Liver (tissue), 3 donors: Measurements from ENCODE around the gene DACH1.

Source experiments
- CTCF ChIP-seq: fragments of 150-350 bp; IDR thresholded peaks from 2 replicates; pipeline ENCODE4 v1.5.1; 2017; ENCODE audit warnings: improper control_type of control experiment, low read depth, low read length; ENCODE audit not compliant: missing input control
- EGR1 ChIP-seq, 2 donors: IDR thresholded peaks; 2 replicates each; pipeline ENCODE4 v1.6.1; 2016 to 2018; ENCODE audit warnings: antibody characterized with exemption in 2 of 2, low read depth in 2 of 2
- MAX ChIP-seq: IDR thresholded peaks from 2 replicates; pipeline ENCODE4 v1.6.1; 2016; ENCODE audit warnings: antibody characterized with exemption
- TAF1 ChIP-seq: conservative IDR thresholded peaks from 2 replicates; pipeline ENCODE4 v1.6.1; 2016; ENCODE audit warnings: antibody characterized with exemption, mild to moderate bottlenecking
- ZBTB33 ChIP-seq: IDR thresholded peaks from 2 replicates; pipeline ENCODE4 v1.6.1; 2016; ENCODE audit warnings: antibody characterized with exemption
- TF ChIP-seq, protein P1 (sequence below): IDR thresholded peaks from 2 replicates; pipeline ENCODE4 v1.6.1; 2016; ENCODE audit warnings: antibody characterized with exemption, mild to moderate bottlenecking
- TF ChIP-seq, protein P2 (sequence below): IDR thresholded peaks from 2 replicates; pipeline ENCODE4 v1.6.1; 2016; ENCODE audit warnings: antibody characterized with exemption
- donor health status: healthy.
- donor health status: healthy.

- TF ChIP-seq CTCF (no peak), MAX (no peak), EGR1 (IDR thresholded peaks at IDR 0.05; ENCODE audit: low read depth in 2 of 2) (no peak), TAF1 (no peak), ZBTB33 (no peak)
- TF ChIP-seq, protein P1, sequence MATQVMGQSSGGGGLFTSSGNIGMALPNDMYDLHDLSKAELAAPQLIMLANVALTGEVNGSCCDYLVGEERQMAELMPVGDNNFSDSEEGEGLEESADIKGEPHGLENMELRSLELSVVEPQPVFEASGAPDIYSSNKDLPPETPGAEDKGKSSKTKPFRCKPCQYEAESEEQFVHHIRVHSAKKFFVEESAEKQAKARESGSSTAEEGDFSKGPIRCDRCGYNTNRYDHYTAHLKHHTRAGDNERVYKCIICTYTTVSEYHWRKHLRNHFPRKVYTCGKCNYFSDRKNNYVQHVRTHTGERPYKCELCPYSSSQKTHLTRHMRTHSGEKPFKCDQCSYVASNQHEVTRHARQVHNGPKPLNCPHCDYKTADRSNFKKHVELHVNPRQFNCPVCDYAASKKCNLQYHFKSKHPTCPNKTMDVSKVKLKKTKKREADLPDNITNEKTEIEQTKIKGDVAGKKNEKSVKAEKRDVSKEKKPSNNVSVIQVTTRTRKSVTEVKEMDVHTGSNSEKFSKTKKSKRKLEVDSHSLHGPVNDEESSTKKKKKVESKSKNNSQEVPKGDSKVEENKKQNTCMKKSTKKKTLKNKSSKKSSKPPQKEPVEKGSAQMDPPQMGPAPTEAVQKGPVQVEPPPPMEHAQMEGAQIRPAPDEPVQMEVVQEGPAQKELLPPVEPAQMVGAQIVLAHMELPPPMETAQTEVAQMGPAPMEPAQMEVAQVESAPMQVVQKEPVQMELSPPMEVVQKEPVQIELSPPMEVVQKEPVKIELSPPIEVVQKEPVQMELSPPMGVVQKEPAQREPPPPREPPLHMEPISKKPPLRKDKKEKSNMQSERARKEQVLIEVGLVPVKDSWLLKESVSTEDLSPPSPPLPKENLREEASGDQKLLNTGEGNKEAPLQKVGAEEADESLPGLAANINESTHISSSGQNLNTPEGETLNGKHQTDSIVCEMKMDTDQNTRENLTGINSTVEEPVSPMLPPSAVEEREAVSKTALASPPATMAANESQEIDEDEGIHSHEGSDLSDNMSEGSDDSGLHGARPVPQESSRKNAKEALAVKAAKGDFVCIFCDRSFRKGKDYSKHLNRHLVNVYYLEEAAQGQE = no peak
- TF ChIP-seq, protein P2, sequence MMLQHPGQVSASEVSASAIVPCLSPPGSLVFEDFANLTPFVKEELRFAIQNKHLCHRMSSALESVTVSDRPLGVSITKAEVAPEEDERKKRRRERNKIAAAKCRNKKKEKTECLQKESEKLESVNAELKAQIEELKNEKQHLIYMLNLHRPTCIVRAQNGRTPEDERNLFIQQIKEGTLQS = no peak
Measured at GRCh38 chr13:71752775-71753513, 114.1 kb downstream of the DACH1 start.
